Measurements from ENCODE around the gene RNF26. TPM values are rescaled to one million over a fixed set of nuclear protein-coding genes. Genes with fewer than 3 reads are reported as not detected.
"Not testable (repeated sequence)": the region's sequence is repeated elsewhere in the genome, so short reads cannot be mapped to it uniquely, and the experiment has no call there.

RNF26 gene
- total and polyA plus RNA-seq, 2 of the 4 experiments (the other 2 are of a cell fraction), result 3.4 to 36.7 TPM

GRCh38 chr11:119382513-119382912 is 48.2 kb downstream of the RNF26 start:
- intact Hi-C loops (cut with micrococcal nuclease); H2BK120ac ChIP-seq (ENCODE audit: low read depth, low read length); H4K5ac ChIP-seq (ENCODE audit: low read depth, low read length); H2BK5ac ChIP-seq (ENCODE audit: low read depth, low read length, poor library complexity, severe bottlenecking); BruUV-seq (replicated peaks); H4K91ac ChIP-seq (ENCODE audit: insufficient read depth, low read depth, low read length); H2AK5ac ChIP-seq (ENCODE audit: low read depth, low read length); dilution Hi-C loops (cut with HindIII; ENCODE audit: low sequenced_read_pairs, unreplicated experiment); H3K4ac ChIP-seq (ENCODE audit: low read depth, low read length); H3K4me2 ChIP-seq (ENCODE audit: low read depth, low read length); H3K56ac ChIP-seq (ENCODE audit: extremely low read depth, insufficient read depth, low read length); H4K20me1 ChIP-seq (ENCODE audit: insufficient read depth, low read length); H3K4me3 ChIP-seq (ENCODE audit: insufficient read depth, low read depth, low read length); H3K23ac ChIP-seq (ENCODE audit: low read depth, low read length); H3K18ac ChIP-seq (ENCODE audit: low read depth, low read length); H2BK15ac ChIP-seq (ENCODE audit: low read depth, low read length); H2AK9ac ChIP-seq (replicated peaks; ENCODE audit: low read depth, low read length, poor library complexity); POLR2A ChIA-PET (ENCODE audit: unreplicated experiment); H4K8ac ChIP-seq (ENCODE audit: low read depth in 2 of 2, low read length in 2 of 2); H3K9me1 ChIP-seq (ENCODE audit: insufficient read depth, low read length); H3K27ac ChIP-seq (ENCODE audit: insufficient read depth, low read length); DNase-seq; in situ Hi-C loops (cut with MboI; ENCODE audit: low sequenced_read_pairs); H2AFZ ChIP-seq (replicated peaks; ENCODE audit: low read length, poor library complexity); ATAC-seq (ENCODE audit: low read depth); H3K14ac ChIP-seq (replicated peaks; ENCODE audit: low read depth, low read length); H3K36me3 ChIP-seq (ENCODE audit: control insufficient read depth, insufficient read depth, low read length); H3K9me3 ChIP-seq (ENCODE audit: control insufficient read depth, insufficient read depth, low read length); H2BK20ac ChIP-seq (ENCODE audit: low read depth, low read length); H3K9ac ChIP-seq (ENCODE audit: low read depth, low read length); H3K4me1 ChIP-seq (ENCODE audit: control insufficient read depth, insufficient read depth, low read length); H3K79me1 ChIP-seq (ENCODE audit: low read depth in 1 of 2, low read length in 2 of 2): not testable (repeated sequence)
- 90% methylated on average over 7 of the region's 14 CpGs; no CpG with 5 or more reads in 1 of the 2 experiments for WGBS, 2 experiments (ENCODE audit: extremely low coverage in 2 of 2, insufficient read length in 1 of 2)
- CTCF ChIA-PET, result interaction anchor here (0.6 to 3.2 kb wide), 4 partner anchors 8 to 92 kb away, joined by 3 to 23 read pairs (median 6); no protein-coding TSS in a partner anchor
- peaks cover 20% of the 10 kb centered on the region for H3K27me3 ChIP-seq (ENCODE audit: control insufficient read depth, insufficient read depth, low read length)

Measured in IMR-90 (cell line).